Measurements from ENCODE around the gene BCAS3. TPM values are rescaled to one million over a fixed set of nuclear protein-coding genes. Genes with fewer than 3 reads are reported as not detected.
"Not testable (repeated sequence)": the region's sequence is repeated elsewhere in the genome, so short reads cannot be mapped to it uniquely, and the experiment has no call there.

The BCAS3 gene
- total RNA-seq, 1 donor from 2014 or later: 40.8 TPM

GRCh38 chr17:60773552-60773951 lies 95.9 kb downstream of the BCAS3 start:
- DNase-seq (ENCODE audit: low spot score in 2 of 2) (no peak), FAIRE-seq (no peak)

GRCh38 chr17:60781880-60782412 lies 104.3 kb downstream of the BCAS3 start:
- DNase-seq (ENCODE audit: low spot score in 2 of 2) (no peak), FAIRE-seq (no peak)

DNA sequence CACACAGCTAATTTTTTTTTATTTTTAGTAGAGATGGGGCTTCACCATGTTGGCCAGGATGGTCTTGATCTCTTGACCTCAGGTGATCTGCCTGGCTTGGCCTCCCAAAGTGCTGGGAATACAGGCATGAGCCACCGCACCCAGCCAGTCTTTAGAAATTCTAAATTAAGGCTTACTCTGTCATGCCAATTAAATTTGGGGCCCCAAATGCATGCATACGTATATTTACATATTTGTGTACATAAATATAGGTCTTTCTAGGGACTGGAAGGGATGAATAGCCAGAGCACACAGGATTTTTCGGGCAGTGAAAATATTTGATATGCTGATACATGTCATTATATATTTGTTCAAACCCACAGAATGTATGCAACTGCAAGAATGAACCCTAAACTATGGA lies 105.1 kb downstream of the BCAS3 start:
- DNase-seq (ENCODE audit: low spot score in 2 of 2): no peak
- no peak for FAIRE-seq

- DNase-seq (ENCODE audit: low spot score in 2 of 2): no peak
- FAIRE-seq: no peak
Observed at GRCh38 chr17:60790205-60790604, 112.6 kb downstream of the BCAS3 start.

DNA sequence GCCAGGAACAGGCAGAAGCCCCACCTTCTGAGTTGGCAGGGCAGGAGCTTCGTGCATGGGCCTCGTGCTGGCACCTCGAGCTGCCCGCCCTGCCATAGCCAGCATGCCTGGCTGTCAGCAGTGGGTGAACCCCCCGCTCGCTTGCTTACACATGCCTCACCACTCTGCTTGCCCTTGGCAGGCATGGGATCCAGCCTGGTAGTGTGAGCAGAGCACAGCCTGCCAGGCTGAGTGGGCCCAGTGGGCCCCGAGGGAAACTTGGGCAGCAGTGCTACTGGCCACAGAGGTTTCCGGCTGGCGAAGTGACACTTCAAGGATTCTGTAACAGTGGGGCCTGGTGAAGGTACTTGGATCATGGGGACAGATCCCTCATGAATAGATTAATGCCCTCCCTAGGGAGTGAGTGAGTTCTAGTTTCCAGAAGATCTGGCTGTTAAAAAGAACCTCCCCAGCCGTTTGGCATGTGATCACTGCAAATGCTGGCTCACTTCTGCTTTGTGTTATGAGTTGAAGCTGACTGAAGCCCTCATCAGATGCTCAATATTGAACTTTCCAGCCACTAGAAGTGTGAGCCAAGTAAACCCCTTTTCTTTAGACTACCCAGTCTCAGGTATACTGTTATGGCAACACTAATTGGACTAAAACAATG lies 114.7 kb downstream of the BCAS3 start:
- DNase-seq (ENCODE audit: low spot score in 2 of 2) (no peak), FAIRE-seq (no peak)

DNA sequence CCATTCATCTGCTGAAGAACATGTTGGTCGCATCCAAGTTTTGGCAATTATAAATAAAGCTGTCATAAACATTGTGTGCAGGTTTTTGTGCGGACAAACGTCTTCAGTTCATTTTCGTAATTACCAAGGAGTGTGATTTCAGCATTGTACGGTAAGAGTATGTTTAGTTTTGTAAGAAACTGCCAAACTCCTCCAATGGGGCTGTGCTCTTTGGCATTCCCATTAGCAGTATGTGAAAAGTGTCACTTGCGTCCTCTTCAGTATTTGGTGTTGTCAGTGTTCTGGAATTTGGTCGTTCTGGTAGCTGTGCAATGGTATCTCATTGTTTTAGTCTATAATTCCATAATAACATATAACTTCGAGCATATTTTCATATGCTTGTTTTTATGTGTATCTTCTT lies 120.9 kb downstream of the BCAS3 start:
- DNase-seq (ENCODE audit: low spot score in 2 of 2) (no peak), FAIRE-seq (no peak)

GRCh38 chr17:60802377-60802776 lies 124.7 kb downstream of the BCAS3 start:
- no peak for FAIRE-seq
- no peak for DNase-seq (ENCODE audit: low spot score in 2 of 2)

DNA sequence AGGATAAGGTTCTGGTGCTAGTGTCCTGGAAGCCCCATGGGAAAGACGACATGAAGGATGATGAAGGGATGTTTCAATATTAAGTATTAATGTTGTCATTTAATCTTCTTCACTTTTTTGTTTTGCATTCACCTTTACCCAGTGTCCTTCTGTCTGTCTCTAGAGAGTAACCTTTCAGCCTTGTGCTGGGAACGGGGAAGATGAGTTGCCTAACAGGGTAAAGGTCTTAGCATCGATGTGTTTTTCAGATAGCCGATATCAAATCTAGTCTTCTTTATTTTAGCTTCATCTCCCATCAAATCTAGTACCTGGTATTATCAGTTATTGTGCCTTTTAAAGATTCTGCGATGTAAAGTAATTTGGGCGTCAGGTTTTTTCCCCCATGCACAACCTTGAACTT lies 125.4 kb downstream of the BCAS3 start:
- DNase-seq (ENCODE audit: low spot score in 2 of 2) (no peak), FAIRE-seq (no peak)

DNA sequence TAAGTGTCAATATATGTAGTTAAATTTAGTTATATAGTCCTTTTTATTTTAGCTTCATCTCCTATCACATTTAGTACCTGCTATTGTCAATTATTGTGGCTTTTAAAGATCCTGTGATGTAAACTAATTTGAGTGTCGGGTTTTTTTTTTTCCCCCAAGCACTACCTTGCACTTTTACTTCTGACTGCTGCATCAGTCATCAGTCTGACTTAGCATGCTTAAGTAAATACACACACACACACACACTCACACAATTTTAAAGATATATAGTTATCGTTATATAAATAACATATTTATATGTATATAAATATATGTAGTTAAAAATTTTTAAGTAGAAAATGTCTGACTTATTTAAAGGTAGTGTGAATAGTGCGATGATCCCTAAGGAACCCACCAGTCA lies 127.2 kb downstream of the BCAS3 start:
- FAIRE-seq: no peak
- DNase-seq (ENCODE audit: low spot score in 2 of 2): no peak

DNA sequence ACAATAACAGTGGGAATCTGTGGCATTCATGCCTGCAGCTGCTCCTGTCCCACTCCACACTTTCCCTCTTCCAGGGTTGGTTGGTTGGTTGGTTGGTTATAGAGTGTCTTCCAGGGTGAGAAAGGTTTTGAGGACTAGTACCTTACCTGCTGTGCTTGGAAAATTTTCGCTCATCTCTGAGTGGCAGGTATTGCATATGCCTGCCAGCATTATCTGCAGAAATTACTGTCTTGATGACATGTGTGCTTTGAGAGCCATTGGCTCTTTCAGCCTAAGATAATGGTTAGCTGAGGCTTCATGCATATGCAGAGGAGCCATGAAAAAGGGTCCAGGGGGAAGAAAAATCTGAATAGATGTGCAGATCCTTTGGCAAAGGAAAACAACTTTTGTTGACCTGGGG lies 131.8 kb downstream of the BCAS3 start:
- no peak for FAIRE-seq
- no peak for DNase-seq (ENCODE audit: low spot score in 2 of 2)

GRCh38 chr17:60814941-60815340 lies 137.3 kb downstream of the BCAS3 start:
- not testable (repeated sequence) for DNase-seq (ENCODE audit: low spot score in 2 of 2); FAIRE-seq

DNA sequence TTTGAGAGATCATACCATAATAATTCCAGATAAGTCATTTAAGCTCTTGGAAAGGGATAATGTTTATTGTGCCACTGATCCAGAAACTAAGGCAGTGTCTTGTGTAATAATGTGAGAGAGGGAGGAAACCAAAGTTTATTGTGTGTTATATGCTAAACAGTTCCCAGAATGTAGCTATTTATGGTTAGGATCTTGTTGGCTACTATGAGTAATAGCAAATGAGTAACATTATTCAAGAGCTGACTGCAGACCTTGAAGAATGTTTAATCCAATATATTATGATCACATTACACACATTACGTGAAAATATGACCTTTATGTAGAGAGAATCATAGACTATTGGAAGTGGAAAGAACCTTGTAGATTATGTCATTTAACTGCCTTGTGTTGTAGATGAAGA lies 139.5 kb downstream of the BCAS3 start:
- DNase-seq (ENCODE audit: low spot score in 2 of 2) (no peak), FAIRE-seq (no peak)

DNA sequence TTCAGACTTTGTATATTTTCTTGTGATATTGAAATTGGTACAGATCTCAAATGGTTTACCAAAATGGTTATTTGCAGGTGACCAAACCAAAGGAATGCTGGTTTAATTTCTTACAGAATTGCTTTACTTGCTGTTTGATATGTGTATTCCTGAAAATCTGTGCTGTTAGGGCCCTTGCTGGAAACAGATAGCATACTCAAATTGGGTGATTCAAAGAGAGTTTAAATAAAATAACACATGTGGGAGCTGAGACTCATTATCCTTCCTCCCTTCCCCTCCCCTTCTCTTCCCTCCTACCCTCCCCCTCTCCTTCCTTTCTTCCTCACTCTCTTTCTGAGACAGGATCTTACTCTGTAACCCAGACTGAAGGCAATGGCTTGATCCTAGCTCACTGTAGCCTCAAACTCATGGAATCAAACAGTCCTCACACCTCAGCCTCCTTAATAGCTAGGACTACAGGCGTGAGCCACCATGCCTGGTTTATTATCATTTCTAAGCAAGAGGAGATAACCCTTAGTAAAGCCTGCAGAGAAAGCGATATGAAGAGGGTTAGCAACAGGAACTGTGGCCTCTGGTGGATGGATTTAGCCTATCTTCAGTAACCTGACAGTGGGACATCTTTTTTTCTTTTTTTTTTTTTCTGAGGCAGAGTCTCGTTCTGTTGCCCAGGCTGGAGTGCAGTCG lies 141.9 kb downstream of the BCAS3 start:
- DNase-seq (ENCODE audit: low spot score in 2 of 2): no peak
- FAIRE-seq: no peak

DNA sequence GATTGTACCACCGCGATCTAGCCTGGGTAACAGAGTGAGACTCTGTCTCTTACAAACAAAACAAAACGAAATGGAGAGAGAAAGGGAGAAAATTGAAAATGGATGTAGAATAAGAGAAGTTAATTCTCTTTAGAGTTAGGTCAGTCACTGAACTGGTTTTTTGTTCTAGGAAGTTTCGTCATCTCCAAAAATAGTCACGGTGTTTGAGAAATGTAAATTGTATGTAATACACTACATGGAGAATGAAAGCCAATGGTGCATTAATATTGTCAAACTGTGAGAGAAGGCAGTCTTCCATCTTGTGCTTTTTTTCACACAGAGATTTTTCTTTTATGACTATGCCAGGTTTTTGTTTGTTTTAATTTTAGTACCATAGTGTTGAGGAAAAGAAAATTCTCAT lies 145.9 kb downstream of the BCAS3 start:
- no peak for DNase-seq (ENCODE audit: low spot score in 2 of 2)
- no peak for FAIRE-seq

- DNase-seq (ENCODE audit: low spot score in 2 of 2) (no peak), FAIRE-seq (no peak)
Observed at GRCh38 chr17:60825351-60825750, 147.7 kb downstream of the BCAS3 start.

GRCh38 chr17:60827943-60828342 lies 150.3 kb downstream of the BCAS3 start:
- DNase-seq (ENCODE audit: low spot score in 2 of 2): no peak
- no peak for FAIRE-seq

- no peak for FAIRE-seq
- no peak for DNase-seq (ENCODE audit: low spot score in 2 of 2)
Observed at GRCh38 chr17:60832151-60832585, 154.5 kb downstream of the BCAS3 start.

- DNase-seq (ENCODE audit: low spot score in 2 of 2): no peak
- FAIRE-seq: no peak
Observed at GRCh38 chr17:60832631-60833030, 155.0 kb downstream of the BCAS3 start.

DNA sequence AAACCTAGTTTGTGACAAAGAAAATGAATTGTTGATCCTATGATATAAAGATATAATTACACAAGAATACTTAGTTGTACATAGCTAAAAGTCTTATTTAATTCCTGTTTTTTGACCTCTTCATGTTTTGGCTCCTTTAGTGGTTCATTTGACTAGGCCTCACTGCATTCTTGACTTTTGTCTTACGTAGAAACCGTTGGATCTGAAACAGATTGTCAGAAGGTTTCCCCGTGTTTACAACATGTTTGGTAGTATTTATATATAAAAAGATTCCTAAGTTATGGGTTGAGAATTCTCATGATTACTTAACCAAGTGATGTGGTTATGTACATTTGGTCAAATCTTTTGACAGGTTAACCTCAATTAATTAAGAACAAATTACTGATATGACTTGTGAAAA lies 162.8 kb downstream of the BCAS3 start:
- DNase-seq (ENCODE audit: low spot score in 2 of 2): no peak
- no peak for FAIRE-seq

GRCh38 chr17:60845012-60845411 lies 167.4 kb downstream of the BCAS3 start:
- FAIRE-seq (no peak), DNase-seq (ENCODE audit: low spot score in 2 of 2) (no peak)

DNA sequence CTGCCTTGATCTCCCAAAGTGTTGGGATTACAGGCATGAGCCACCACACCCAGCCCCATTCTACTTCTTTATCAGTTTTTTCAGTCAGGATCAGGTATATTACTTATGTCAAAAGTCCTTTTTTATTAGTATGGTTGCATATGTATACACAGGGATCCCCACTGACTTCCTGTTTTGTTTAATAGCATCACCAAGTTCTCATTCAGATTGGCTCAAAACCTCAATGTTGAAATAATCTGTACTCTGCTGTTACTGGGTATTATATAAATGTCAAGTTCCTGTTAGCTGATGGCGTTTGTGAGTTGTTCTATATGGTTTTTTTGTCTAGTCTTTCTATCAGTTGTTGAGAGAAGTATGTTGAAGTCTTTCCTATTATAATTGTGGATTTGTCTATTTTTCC lies 168.5 kb downstream of the BCAS3 start:
- FAIRE-seq: no peak

DNA sequence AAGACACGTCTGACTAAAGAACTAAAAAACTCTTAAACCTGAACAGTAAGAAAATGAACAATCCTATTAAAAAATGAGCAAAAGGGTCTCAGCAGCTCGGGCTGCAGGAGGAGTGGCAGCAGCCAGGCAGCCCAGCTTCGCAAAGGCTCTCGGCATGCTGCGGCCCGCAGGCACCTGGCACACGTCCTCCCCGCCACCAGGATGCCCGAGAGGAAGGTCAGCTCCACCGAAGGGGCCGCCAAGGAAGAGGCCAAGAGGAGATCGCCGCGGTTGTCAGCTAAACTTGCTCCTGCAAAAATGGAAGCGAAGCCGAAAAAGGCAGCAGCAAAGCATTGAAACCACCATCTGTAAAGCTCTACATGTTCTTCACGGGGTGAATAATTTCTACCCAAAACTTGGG lies 173.5 kb downstream of the BCAS3 start:
- no peak for FAIRE-seq

More for the DNA sequence above, 168.5 kb downstream of the BCAS3 start:
- DNase-seq (ENCODE audit: low spot score in 2 of 2): no peak

More for the DNA sequence above, 173.5 kb downstream of the BCAS3 start:
- DNase-seq (ENCODE audit: low spot score in 2 of 2): no peak

Measured in frontal cortex (tissue), 4 donors.